H1 (cell line): Measurements from ENCODE around the gene RABL3. TPM values are rescaled to one million over a fixed set of nuclear protein-coding genes. Genes with fewer than 3 reads are reported as not detected.

Source experiments
- CTCF ChIA-PET: fragments of 300-600 bp; sonication (Branson Sonifier 250); formaldehyde crosslinking; loops from one replicate; lab custom pipeline; 2021; ENCODE audit not compliant: partially characterized antibody; lab: Charles Lee
- POLR2A ChIA-PET: fragments of 300-600 bp; sonication (Branson Sonifier 250); formaldehyde crosslinking; loops from one replicate; lab custom pipeline; 2021; ENCODE audit warnings: inconsistent platforms; ENCODE audit not compliant: partially characterized antibody; lab: Charles Lee
- DNase-seq, 2 experiments: peaks; one replicate each; pipeline versions ENCODE4 v3.0.0 to v3.0.0-alpha.2; 2010 to 2022; ENCODE audit warnings: low spot score in 2 of 2, low read depth in 1 of 2, mixed read lengths in 1 of 2
- FAIRE-seq: peaks from 2 replicates; lab custom pipeline; 2011; peaks lifted over from hg19 to GRCh38; lab: Jason Lieb, UNC
- H2AFZ ChIP-seq: 2 replicates; pipeline ENCODE4 v1.8.1; 2012; ENCODE audit warnings: low read length, inconsistent platforms
- H2AK5ac ChIP-seq: 2 replicates; pipeline ENCODE4 v1.6.1; 2013; ENCODE audit warnings: low read depth, low read length
- H2BK120ac ChIP-seq: replicated peaks from 2 replicates; pipeline ENCODE3; 2013; ENCODE audit warnings: low read depth, low read length, inconsistent platforms
- H2BK12ac ChIP-seq: 2 replicates; pipeline ENCODE4 v1.6.1; 2013; ENCODE audit warnings: low read depth, low read length
- H2BK15ac ChIP-seq: 2 replicates; pipeline ENCODE4 v1.6.1; 2013; ENCODE audit warnings: low read length
- H2BK20ac ChIP-seq: 2 replicates; pipeline ENCODE4 v1.6.1; 2013; ENCODE audit warnings: low read length
- H2BK5ac ChIP-seq: 2 replicates; pipeline ENCODE4 v1.6.1; 2013; ENCODE audit warnings: low read depth, low read length
- H3K14ac ChIP-seq: 2 replicates; pipeline ENCODE4 v1.6.1; 2013; ENCODE audit warnings: inconsistent platforms; ENCODE audit not compliant: insufficient read length
- H3K18ac ChIP-seq: 2 replicates; pipeline ENCODE4 v1.6.1; 2013; ENCODE audit warnings: low read length; ENCODE audit errors: extremely low read depth
- H3K23ac ChIP-seq: 2 replicates; pipeline ENCODE4 v1.6.1; 2013; ENCODE audit warnings: inconsistent platforms; ENCODE audit not compliant: insufficient read length
- H3K23me2 ChIP-seq: 2 replicates; pipeline ENCODE4 v1.6.1; 2013; ENCODE audit warnings: low read depth, low read length
- H3K27ac ChIP-seq: 2 replicates; pipeline ENCODE4 v1.6.1; 2011; ENCODE audit warnings: low read depth, low read length, inconsistent platforms
- H3K27me3 ChIP-seq, 4 experiments: replicated peaks in 1 of 4; 1 replicate in 1 of 4; 2 replicates in 3 of 4; pipeline versions ENCODE4 v1.6.1 to v1.8.1; 2011 to 2013; ENCODE audit warnings: low read length in 3 of 4, mild to moderate bottlenecking in 3 of 4, inconsistent platforms in 2 of 4, mixed read lengths in 2 of 4, moderate library complexity in 1 of 4; ENCODE audit not compliant: control insufficient read depth in 3 of 4, insufficient read depth in 3 of 4; ENCODE audit errors: extremely low read depth in 1 of 4
- H3K36me3 ChIP-seq, 4 experiments: 2 replicates each; pipeline versions ENCODE4 v1.6.1 to v1.8.1; 2011 to 2013; ENCODE audit warnings: mild to moderate bottlenecking in 4 of 4, low read length in 3 of 4, moderate library complexity in 2 of 4, control low read depth in 1 of 4, inconsistent platforms in 1 of 4; ENCODE audit not compliant: insufficient read depth in 4 of 4, control insufficient read depth in 2 of 4
- H3K4ac ChIP-seq: replicated peaks from 2 replicates; pipeline ENCODE3; 2013; ENCODE audit warnings: low read length, low read depth, mixed read lengths, inconsistent platforms; ENCODE audit not compliant: insufficient read length
- H3K4me1 ChIP-seq, 4 experiments: replicated peaks in 1 of 4; 1 replicate in 1 of 4; 2 replicates in 3 of 4; pipeline versions ENCODE4 v1.6.1 to v1.8.1; 2011 to 2013; ENCODE audit warnings: low read length in 3 of 4, inconsistent platforms in 2 of 4, mixed read lengths in 1 of 4; ENCODE audit not compliant: insufficient read depth in 4 of 4, control insufficient read depth in 3 of 4
- H3K4me2 ChIP-seq, 2 experiments: 2 replicates each; pipeline versions ENCODE4 v1.6.1 to v1.8.1; 2011 to 2013; ENCODE audit warnings: low read depth in 2 of 2, low read length in 2 of 2, control low read depth in 1 of 2, inconsistent platforms in 1 of 2, mild to moderate bottlenecking in 1 of 2; ENCODE audit not compliant: insufficient read depth in 1 of 2
- H3K4me3 ChIP-seq, 4 experiments: fragments of 200-600, 300-600 bp in 1 of 4; sonication (generic), shearing (Covaris generic), sonication (Bioruptor Twin) in 1 of 4; 2 replicates each; pipeline versions ENCODE4 v1.5.1 to v1.8.1; 2011 to 2016; ENCODE audit warnings: low read length in 4 of 4, low read depth in 3 of 4, control low read depth in 2 of 4, inconsistent platforms in 2 of 4, mild to moderate bottlenecking in 2 of 4, mixed read lengths in 1 of 4, moderate library complexity in 1 of 4; ENCODE audit not compliant: insufficient read depth in 2 of 4; ENCODE audit errors: extremely low read depth in 1 of 4
- H3K56ac ChIP-seq: replicated peaks from 2 replicates; pipeline ENCODE3; 2013; ENCODE audit warnings: low read depth, mild to moderate bottlenecking, mixed read lengths, low read length, inconsistent platforms; ENCODE audit not compliant: insufficient read length
- H3K79me1 ChIP-seq: 2 replicates; pipeline ENCODE4 v1.6.1; 2013; ENCODE audit warnings: low read depth, low read length, control low read depth
- H3K79me2 ChIP-seq, 2 experiments: 2 replicates each; pipeline versions ENCODE4 v1.6.1 to v1.8.1; 2012 to 2013; ENCODE audit warnings: low read length in 2 of 2, mild to moderate bottlenecking in 2 of 2, inconsistent platforms in 1 of 2; ENCODE audit not compliant: insufficient read depth in 2 of 2, control insufficient read depth in 1 of 2
- H3K9ac ChIP-seq, 4 experiments: replicated peaks in 1 of 4; 1 replicate in 1 of 4; 2 replicates in 3 of 4; pipeline versions ENCODE4 v1.6.1 to v1.8.1; 2011 to 2013; ENCODE audit warnings: low read depth in 3 of 4, low read length in 3 of 4, control low read depth in 2 of 4, mild to moderate bottlenecking in 2 of 4, moderate library complexity in 2 of 4, inconsistent platforms in 1 of 4; ENCODE audit errors: extremely low read depth in 1 of 4
- H3K9me3 ChIP-seq, 2 experiments: 2 replicates each; pipeline versions ENCODE4 v1.6.1 to v1.8.1; 2012 to 2013; ENCODE audit warnings: mild to moderate bottlenecking in 2 of 2, moderate library complexity in 2 of 2, control low read depth in 1 of 2, inconsistent platforms in 1 of 2, low read depth in 1 of 2, low read length in 1 of 2, mixed read lengths in 1 of 2; ENCODE audit not compliant: insufficient read depth in 2 of 2
- H4K20me1 ChIP-seq, 2 experiments: replicated peaks in 1 of 2; 2 replicates each; pipeline versions ENCODE3 to v1.8.1; 2011 to 2013; ENCODE audit warnings: inconsistent platforms in 2 of 2, low read length in 2 of 2, mild to moderate bottlenecking in 1 of 2; ENCODE audit not compliant: insufficient read depth in 2 of 2, control insufficient read depth in 1 of 2
- H4K5ac ChIP-seq: 2 replicates; pipeline ENCODE4 v1.6.1; 2013; ENCODE audit warnings: low read length, low read depth, mixed read lengths, inconsistent platforms; ENCODE audit not compliant: insufficient read length
- H4K8ac ChIP-seq: 2 replicates; pipeline ENCODE4 v1.8.0; 2013; ENCODE audit warnings: mild to moderate bottlenecking, moderate library complexity, low read length, inconsistent platforms; ENCODE audit not compliant: insufficient read depth; ENCODE audit errors: extremely low read depth
- H4K91ac ChIP-seq: replicated peaks from 2 replicates; pipeline ENCODE3; 2013; ENCODE audit warnings: low read length, mixed read lengths, inconsistent platforms; ENCODE audit not compliant: insufficient read length
- ASH2L ChIP-seq: fragments of 200-600, 300-600 bp; sonication (generic); IDR thresholded peaks from one replicate; pipeline ENCODE4 v1.7.1; 2017; ENCODE audit warnings: low read length
- BACH1 ChIP-seq: IDR thresholded peaks from 2 replicates; pipeline ENCODE4 v1.6.1; 2012; ENCODE audit warnings: low read length, improper control_type of control experiment
- BCL11A ChIP-seq, 2 experiments: IDR thresholded peaks; one replicate each; pipeline ENCODE4 v1.6.1; 2011; ENCODE audit warnings: low read depth in 2 of 2, low read length in 2 of 2, mild to moderate bottlenecking in 2 of 2
- CBX5 ChIP-seq: fragments of 300-800, 300-1000 bp; sonication (generic); IDR thresholded peaks from 2 replicates; pipeline ENCODE4 v1.7.1; 2016; ENCODE audit warnings: antibody characterized with exemption, low read length, low read depth
- CEBPB ChIP-seq: IDR thresholded peaks from 2 replicates; pipeline ENCODE4 v1.6.1; 2012; ENCODE audit warnings: low read depth, low read length
- EZH2 ChIP-seq: fragments of 200-600 bp; sonication (generic); IDR thresholded peaks from 2 replicates; pipeline ENCODE4 v1.7.1; 2012; ENCODE audit warnings: low read depth, mild to moderate bottlenecking, moderate library complexity, low read length, inconsistent platforms; ENCODE audit not compliant: severe bottlenecking
- KDM5A ChIP-seq: fragments of 200-600 bp; IDR thresholded peaks from 2 replicates; pipeline ENCODE4 v1.7.1; 2012; ENCODE audit warnings: mild to moderate bottlenecking, low read length, inconsistent platforms, mixed read lengths
- NRF1 ChIP-seq: IDR thresholded peaks from 2 replicates; pipeline ENCODE4 v1.6.1; 2011; ENCODE audit warnings: mild to moderate bottlenecking, low read depth, low read length, improper control_type of control experiment
- SIRT6 ChIP-seq: IDR thresholded peaks from one replicate; pipeline ENCODE4 v1.7.1; 2012; ENCODE audit warnings: low read length, inconsistent platforms
- TAF1 ChIP-seq: IDR thresholded peaks from 2 replicates; pipeline ENCODE4 v1.6.1; 2011; ENCODE audit warnings: mild to moderate bottlenecking, low read depth, low read length
- TAF7 ChIP-seq: optimal IDR thresholded peaks from 2 replicates; pipeline ENCODE3; 2011; ENCODE audit warnings: low read depth, mild to moderate bottlenecking, inconsistent platforms, low read length, moderate library complexity, borderline replicate concordance
- TCF12 ChIP-seq: IDR thresholded peaks from 2 replicates; pipeline ENCODE4 v1.6.1; 2011; ENCODE audit warnings: low read depth, mild to moderate bottlenecking, low read length
- YY1 ChIP-seq: IDR thresholded peaks from 2 replicates; pipeline ENCODE4 v1.6.1; 2011; ENCODE audit warnings: low read depth, mild to moderate bottlenecking, low read length
- ZNF274 ChIP-seq: IDR thresholded peaks from 2 replicates; pipeline ENCODE4 v1.7.0; 2012; ENCODE audit warnings: low read length, borderline replicate concordance; ENCODE audit errors: extremely low read depth
- WGBS, 2 experiments: shearing (Covaris generic) in 1 of 2; methylation state at CpG; one replicate each; pipeline versions ENCODE4 v1.1.6 to v1.1.7; 2013 to 2015; ENCODE audit warnings: low lambda C conversion rate in 2 of 2, mixed read lengths in 2 of 2, inconsistent platforms in 1 of 2, low coverage in 1 of 2, missing lambda C conversion rate in 1 of 2; ENCODE audit not compliant: insufficient replicate concordance in 2 of 2, insufficient coverage in 1 of 2, insufficient read length in 1 of 2; ENCODE audit errors: extremely low coverage in 1 of 2, missing lambda C conversion rate in 1 of 2; 5-methylcytosine and 5-hydroxymethylcytosine counted together
- polyA plus RNA-seq, 7 experiments: library from polyadenylated mRNA; depleted of rRNA in 3 of 7; stranded (reverse) in 5 of 7; unstranded in 2 of 7; fragments of >200 nt in 5 of 7; fragments of 200-250 nt in 2 of 7; gene quantifications; 1 replicate in 5 of 7; 2 replicates in 1 of 7; 4 replicates in 1 of 7; pipeline versions ENCODE4 v1.2.1 to v1.2.3, GENCODE V29; 2011 to 2013; ENCODE audit warnings: missing spikeins in 2 of 7, mixed read lengths in 2 of 7
- total RNA-seq: library from RNA; stranded (reverse); fragmentation: NEBNext Ultra II Directional; extraction: Animal tissue kit (Norgen Biotek cat#: 25700); gene quantifications from 2 replicates; pipeline ENCODE4 v1.2.1, GENCODE V29; 2021
- TF ChIP-seq, protein P1 (sequence below): IDR thresholded peaks from 2 replicates; pipeline ENCODE4 v1.6.1; 2011; ENCODE audit warnings: low read length, improper control_type of control experiment

Gene RABL3
- total and polyA plus RNA-seq, 2 of the 8 experiments (the other 6 are each of a cell fraction or from before 2014, with no cell fraction given) = 4.4 to 19.2 TPM

DNA sequence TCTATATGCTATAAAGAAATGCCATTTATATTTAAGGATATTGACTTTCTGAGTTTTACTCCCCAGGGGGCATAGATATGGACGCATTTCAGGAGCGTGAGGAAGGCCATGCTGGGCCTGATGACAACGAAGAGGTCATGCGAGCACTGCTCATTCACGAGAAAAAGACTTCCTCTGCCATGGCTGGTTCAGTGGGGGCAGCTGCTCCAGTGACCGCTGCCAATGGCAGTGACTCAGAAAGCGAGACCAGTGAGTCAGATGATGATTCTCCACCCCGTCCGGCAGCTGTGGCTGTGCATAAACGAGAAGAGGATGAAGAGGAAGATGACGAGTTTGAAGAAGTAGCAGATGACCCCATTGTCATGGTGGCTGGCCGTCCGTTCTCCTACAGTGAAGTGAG, 38.7 kb upstream of the RABL3 start:
- Histone ChIP-seq H2BK12ac (no peak overlapping the region), H3K23ac (no peak overlapping the region), H4K91ac (no peak overlapping the region), H3K27me3 (no peaks in the 10 kb centered on the region), H2BK5ac (no peak overlapping the region), H2BK20ac (no peak overlapping the region), H3K4ac (no peak overlapping the region), H3K9me3 (no peaks in the 10 kb centered on the region), H3K4me1 (no peaks in the 10 kb centered on the region), H3K36me3 (peaks cover 2 to 31% (median 14%) of the 10 kb centered on the region in 4 experiments; a peak in 6 of 8 replicates), H3K27ac (no peak overlapping the region), H4K20me1 (no peaks in the 10 kb centered on the region), H3K56ac (no peak overlapping the region), H4K8ac (no peak overlapping the region), H2AK5ac (no peak overlapping the region), H3K9ac (no peak overlapping the region), H3K79me1 (no peaks in the 10 kb centered on the region), H3K18ac (no peak overlapping the region), H3K14ac (no peak overlapping the region), H3K4me2 (no peak overlapping the region), H2AFZ (no peak overlapping the region), H3K4me3 (no peak overlapping the region), H2BK15ac (no peak overlapping the region), H4K5ac (no peak overlapping the region), H3K23me2 (no peaks in the 10 kb centered on the region), H2BK120ac (no peak overlapping the region), H3K79me2 (no peaks in the 10 kb centered on the region)
- no peak for FAIRE-seq
- WGBS, 2 experiments = 90% methylated on average over 13 of the region's 13 CpGs; no CpG with 5 or more reads in 1 of the 2 experiments
- ChIA-PET CTCF (interaction anchor here (0.9 kb wide), 1 partner anchor 15 kb away, joined by 3 read pairs; no protein-coding TSS in a partner anchor), POLR2A (interaction anchor here (1.1 kb wide), 1 partner anchor 15 kb away, joined by 3 read pairs; no protein-coding TSS in a partner anchor)
- no peak for DNase-seq
- TF ChIP-seq EZH2 (no peak), TCF12 (no peak), BCL11A (IDR thresholded peaks at IDR 0.05; ENCODE audit: low read depth in 2 of 2, low read length in 2 of 2) (no peak), KDM5A (no peak), ZNF274 (no peak), ASH2L (no peak), CBX5 (no peak), TAF1 (no peak), TAF7 (no peak), BACH1 (no peak), SIRT6 (no peak), NRF1 (no peak), YY1 (no peak), CEBPB (no peak)
- TF ChIP-seq, protein P1, sequence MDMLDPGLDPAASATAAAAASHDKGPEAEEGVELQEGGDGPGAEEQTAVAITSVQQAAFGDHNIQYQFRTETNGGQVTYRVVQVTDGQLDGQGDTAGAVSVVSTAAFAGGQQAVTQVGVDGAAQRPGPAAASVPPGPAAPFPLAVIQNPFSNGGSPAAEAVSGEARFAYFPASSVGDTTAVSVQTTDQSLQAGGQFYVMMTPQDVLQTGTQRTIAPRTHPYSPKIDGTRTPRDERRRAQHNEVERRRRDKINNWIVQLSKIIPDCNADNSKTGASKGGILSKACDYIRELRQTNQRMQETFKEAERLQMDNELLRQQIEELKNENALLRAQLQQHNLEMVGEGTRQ = no peak
